Peyer's patch (tissue), 4 donors: Measurements from ENCODE around the gene SULT1B1.

Experiments used
- CTCF ChIP-seq, 6 experiments: fragments of 450-650 bp in 4 of 6; fragments of 200-600 bp in 2 of 6; sonication (generic) in 1 of 6; IDR thresholded peaks; one replicate each; pipeline ENCODE4 v1.5.1; 2017 to 2019; ENCODE audit warnings: antibody characterized with exemption in 6 of 6, mild to moderate bottlenecking in 3 of 6, moderate library complexity in 1 of 6
- POLR2A ChIP-seq, 2 donors: fragments of 450-650 bp; IDR thresholded peaks; one replicate each; pipeline ENCODE4 v1.5.1; 2017; ENCODE audit warnings: antibody characterized with exemption in 2 of 2, mild to moderate bottlenecking in 2 of 2, moderate library complexity in 2 of 2

- TF ChIP-seq POLR2A (IDR thresholded peaks at IDR 0.05) (no peak), CTCF (IDR thresholded peaks at IDR 0.05) (no peak)
Observed at GRCh38 chr4:69782651-69783310, 22.4 kb upstream of the SULT1B1 start.
